ENCODE measurements around the gene PTPRG.

DNA sequence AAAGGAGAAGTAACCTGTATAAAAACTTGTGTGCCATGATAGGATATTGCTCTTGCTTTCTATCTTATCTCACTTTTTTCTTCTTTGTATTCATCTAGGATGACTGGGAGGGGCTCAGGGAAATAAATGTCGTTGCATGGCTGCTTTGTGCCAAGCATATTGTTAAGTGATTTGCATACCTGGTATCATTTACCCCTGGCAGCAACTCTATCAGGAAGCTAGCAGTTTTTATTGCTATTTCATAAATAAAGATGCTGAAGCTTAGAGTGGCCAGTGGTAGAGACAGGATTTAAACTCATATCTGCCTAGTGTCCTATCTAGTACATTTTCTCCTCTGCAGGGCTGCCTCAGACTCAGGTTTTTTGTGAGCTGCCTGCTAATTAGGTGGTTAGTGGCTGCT lies 253.3 kb downstream of the PTPRG start:
- TF ChIP-seq, protein P1, sequence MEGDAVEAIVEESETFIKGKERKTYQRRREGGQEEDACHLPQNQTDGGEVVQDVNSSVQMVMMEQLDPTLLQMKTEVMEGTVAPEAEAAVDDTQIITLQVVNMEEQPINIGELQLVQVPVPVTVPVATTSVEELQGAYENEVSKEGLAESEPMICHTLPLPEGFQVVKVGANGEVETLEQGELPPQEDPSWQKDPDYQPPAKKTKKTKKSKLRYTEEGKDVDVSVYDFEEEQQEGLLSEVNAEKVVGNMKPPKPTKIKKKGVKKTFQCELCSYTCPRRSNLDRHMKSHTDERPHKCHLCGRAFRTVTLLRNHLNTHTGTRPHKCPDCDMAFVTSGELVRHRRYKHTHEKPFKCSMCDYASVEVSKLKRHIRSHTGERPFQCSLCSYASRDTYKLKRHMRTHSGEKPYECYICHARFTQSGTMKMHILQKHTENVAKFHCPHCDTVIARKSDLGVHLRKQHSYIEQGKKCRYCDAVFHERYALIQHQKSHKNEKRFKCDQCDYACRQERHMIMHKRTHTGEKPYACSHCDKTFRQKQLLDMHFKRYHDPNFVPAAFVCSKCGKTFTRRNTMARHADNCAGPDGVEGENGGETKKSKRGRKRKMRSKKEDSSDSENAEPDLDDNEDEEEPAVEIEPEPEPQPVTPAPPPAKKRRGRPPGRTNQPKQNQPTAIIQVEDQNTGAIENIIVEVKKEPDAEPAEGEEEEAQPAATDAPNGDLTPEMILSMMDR (IDR thresholded peaks at IDR 0.05): no peak
- TF ChIP-seq POLR2AphosphoS5 (IDR thresholded peaks at IDR 0.05; ENCODE audit: low read depth, low read length) (no peak), SIN3A (IDR thresholded peaks at IDR 0.05; ENCODE audit: borderline replicate concordance, insufficient read depth, low read depth, low read length) (no peak)
- TF ChIP-seq, protein P2, sequence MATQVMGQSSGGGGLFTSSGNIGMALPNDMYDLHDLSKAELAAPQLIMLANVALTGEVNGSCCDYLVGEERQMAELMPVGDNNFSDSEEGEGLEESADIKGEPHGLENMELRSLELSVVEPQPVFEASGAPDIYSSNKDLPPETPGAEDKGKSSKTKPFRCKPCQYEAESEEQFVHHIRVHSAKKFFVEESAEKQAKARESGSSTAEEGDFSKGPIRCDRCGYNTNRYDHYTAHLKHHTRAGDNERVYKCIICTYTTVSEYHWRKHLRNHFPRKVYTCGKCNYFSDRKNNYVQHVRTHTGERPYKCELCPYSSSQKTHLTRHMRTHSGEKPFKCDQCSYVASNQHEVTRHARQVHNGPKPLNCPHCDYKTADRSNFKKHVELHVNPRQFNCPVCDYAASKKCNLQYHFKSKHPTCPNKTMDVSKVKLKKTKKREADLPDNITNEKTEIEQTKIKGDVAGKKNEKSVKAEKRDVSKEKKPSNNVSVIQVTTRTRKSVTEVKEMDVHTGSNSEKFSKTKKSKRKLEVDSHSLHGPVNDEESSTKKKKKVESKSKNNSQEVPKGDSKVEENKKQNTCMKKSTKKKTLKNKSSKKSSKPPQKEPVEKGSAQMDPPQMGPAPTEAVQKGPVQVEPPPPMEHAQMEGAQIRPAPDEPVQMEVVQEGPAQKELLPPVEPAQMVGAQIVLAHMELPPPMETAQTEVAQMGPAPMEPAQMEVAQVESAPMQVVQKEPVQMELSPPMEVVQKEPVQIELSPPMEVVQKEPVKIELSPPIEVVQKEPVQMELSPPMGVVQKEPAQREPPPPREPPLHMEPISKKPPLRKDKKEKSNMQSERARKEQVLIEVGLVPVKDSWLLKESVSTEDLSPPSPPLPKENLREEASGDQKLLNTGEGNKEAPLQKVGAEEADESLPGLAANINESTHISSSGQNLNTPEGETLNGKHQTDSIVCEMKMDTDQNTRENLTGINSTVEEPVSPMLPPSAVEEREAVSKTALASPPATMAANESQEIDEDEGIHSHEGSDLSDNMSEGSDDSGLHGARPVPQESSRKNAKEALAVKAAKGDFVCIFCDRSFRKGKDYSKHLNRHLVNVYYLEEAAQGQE (IDR thresholded peaks at IDR 0.05; ENCODE audit: insufficient read depth in 1 of 2, low read depth in 2 of 2, low read length in 1 of 2): no peak

Measured in Panc1 (cell line).